IMR-90 (cell line): Measurements from ENCODE around the gene P2RY14. TPM values are rescaled to one million over a fixed set of nuclear protein-coding genes. Genes with fewer than 3 reads are reported as not detected.

Experiments used
- ATAC-seq: fragments of 200-7000 bp; cut with Tn5 transposase; 2 replicates; pipeline ENCODE4 v1.9.1; 2020; ENCODE audit warnings: low read depth, mild to moderate bottlenecking, moderate library complexity
- BruUV-seq: library from RNA; stranded (reverse); fragments of 400-500 nt; replicated peaks from 2 replicates; lab custom pipeline; 2021; lab: Mats Ljungman, UMichigan
- CTCF ChIA-PET: fragments of 300-600 bp; formaldehyde crosslinking; extraction: SDS; loops from one replicate; lab custom pipeline; 2021; ENCODE audit warnings: antibody characterized with exemption; lab: Yijun Ruan, JAX
- POLR2A ChIA-PET: fragments of 300-600 bp; sonication (Branson Sonifier 250); formaldehyde crosslinking; loops from one replicate; lab custom pipeline; 2022; ENCODE audit warnings: antibody characterized with exemption; ENCODE audit not compliant: unreplicated experiment; lab: Charles Lee
- DNase-seq: peaks from one replicate; pipeline ENCODE4 v3.0.0; 2013
- H2AFZ ChIP-seq: replicated peaks from 2 replicates; pipeline ENCODE3; 2013; ENCODE audit warnings: low read length, mild to moderate bottlenecking; ENCODE audit not compliant: poor library complexity
- H2AK5ac ChIP-seq: 2 replicates; pipeline ENCODE4 v1.6.1; 2013; ENCODE audit warnings: low read depth, low read length, inconsistent platforms
- H2AK9ac ChIP-seq: replicated peaks from 2 replicates; pipeline ENCODE3; 2013; ENCODE audit warnings: mild to moderate bottlenecking, low read depth, low read length, moderate library complexity; ENCODE audit not compliant: poor library complexity
- H2BK120ac ChIP-seq: 2 replicates; pipeline ENCODE4 v1.6.1; 2013; ENCODE audit warnings: low read depth, low read length, inconsistent platforms
- H2BK15ac ChIP-seq: 3 replicates; pipeline ENCODE4 v1.6.1; 2013; ENCODE audit warnings: low read depth, low read length, inconsistent platforms
- H2BK20ac ChIP-seq: 2 replicates; pipeline ENCODE4 v1.6.1; 2013; ENCODE audit warnings: low read depth, mild to moderate bottlenecking, inconsistent platforms, low read length, moderate library complexity
- H2BK5ac ChIP-seq: 2 replicates; pipeline ENCODE4 v1.6.1; 2013; ENCODE audit warnings: mild to moderate bottlenecking, low read depth, low read length, inconsistent platforms; ENCODE audit not compliant: poor library complexity, severe bottlenecking
- H3K14ac ChIP-seq: replicated peaks from 2 replicates; pipeline ENCODE4 v1.6.1; 2013; ENCODE audit warnings: low read depth, low read length, inconsistent platforms
- H3K18ac ChIP-seq: 2 replicates; pipeline ENCODE4 v1.6.1; 2013; ENCODE audit warnings: low read depth, low read length, control low read depth
- H3K23ac ChIP-seq: 2 replicates; pipeline ENCODE4 v1.6.1; 2013; ENCODE audit warnings: low read depth, low read length, inconsistent platforms
- H3K27ac ChIP-seq: 2 replicates; pipeline ENCODE4 v1.5.1; 2013; ENCODE audit warnings: mild to moderate bottlenecking, control low read depth, low read length; ENCODE audit not compliant: insufficient read depth
- H3K27me3 ChIP-seq: 2 replicates; pipeline ENCODE4 v1.6.1; 2013; ENCODE audit warnings: low read length; ENCODE audit not compliant: control insufficient read depth, insufficient read depth
- H3K36me3 ChIP-seq: 2 replicates; pipeline ENCODE4 v1.6.1; 2013; ENCODE audit warnings: low read length, mixed read lengths; ENCODE audit not compliant: control insufficient read depth, insufficient read depth
- H3K4ac ChIP-seq: 2 replicates; pipeline ENCODE4 v1.6.1; 2013; ENCODE audit warnings: low read depth, low read length, inconsistent platforms
- H3K4me1 ChIP-seq: 2 replicates; pipeline ENCODE4 v1.6.1; 2013; ENCODE audit warnings: low read length, mixed read lengths; ENCODE audit not compliant: control insufficient read depth, insufficient read depth
- H3K4me2 ChIP-seq: 2 replicates; pipeline ENCODE4 v1.6.1; 2013; ENCODE audit warnings: low read depth, mild to moderate bottlenecking, control low read depth, low read length, moderate library complexity
- H3K4me3 ChIP-seq: 2 replicates; pipeline ENCODE4 v1.5.1; 2013; ENCODE audit warnings: low read depth, mild to moderate bottlenecking, control low read depth, low read length, moderate library complexity; ENCODE audit not compliant: insufficient read depth
- H3K56ac ChIP-seq: 2 replicates; pipeline ENCODE4 v1.6.1; 2013; ENCODE audit warnings: low read length, inconsistent platforms; ENCODE audit not compliant: insufficient read depth; ENCODE audit errors: extremely low read depth
- H3K79me1 ChIP-seq, 2 experiments: 2 replicates each; pipeline ENCODE4 v1.6.1; 2013; ENCODE audit warnings: low read length in 2 of 2, inconsistent platforms in 1 of 2, low read depth in 1 of 2
- H3K9ac ChIP-seq: 2 replicates; pipeline ENCODE4 v1.6.1; 2013; ENCODE audit warnings: low read depth, low read length, control low read depth
- H3K9me1 ChIP-seq: 2 replicates; pipeline ENCODE4 v1.6.1; 2013; ENCODE audit warnings: low read length, inconsistent platforms; ENCODE audit not compliant: insufficient read depth
- H3K9me3 ChIP-seq: 2 replicates; pipeline ENCODE4 v1.6.1; 2013; ENCODE audit warnings: low read length; ENCODE audit not compliant: control insufficient read depth, insufficient read depth
- H4K20me1 ChIP-seq: 2 replicates; pipeline ENCODE4 v1.6.1; 2013; ENCODE audit warnings: low read length, inconsistent platforms; ENCODE audit not compliant: insufficient read depth
- H4K5ac ChIP-seq: 2 replicates; pipeline ENCODE4 v1.6.1; 2013; ENCODE audit warnings: mild to moderate bottlenecking, low read depth, low read length, control low read depth
- H4K8ac ChIP-seq, 2 experiments: 2 replicates each; pipeline ENCODE4 v1.6.1; 2013; ENCODE audit warnings: low read depth in 2 of 2, low read length in 2 of 2, control low read depth in 1 of 2, inconsistent platforms in 1 of 2
- H4K91ac ChIP-seq: 2 replicates; pipeline ENCODE4 v1.6.1; 2013; ENCODE audit warnings: low read depth, low read length, inconsistent platforms; ENCODE audit not compliant: insufficient read depth
- NFE2L2 ChIP-seq: fragments of 150-350 bp; IDR thresholded peaks from 2 replicates; pipeline ENCODE4 v1.6.1; 2016; ENCODE audit warnings: low read depth, mild to moderate bottlenecking, low read length
- WGBS, 2 experiments: methylation state at CpG; one replicate each; pipeline versions ENCODE4 v1.1.5 to v1.1.7; 2013; ENCODE audit warnings: missing lambda C conversion rate in 2 of 2; ENCODE audit not compliant: insufficient read length in 1 of 2; ENCODE audit errors: extremely low coverage in 2 of 2; 5-methylcytosine and 5-hydroxymethylcytosine counted together
- dilution Hi-C: fragments of 300-500 bp; cut with HindIII; formaldehyde crosslinking; loops from one replicate; pipeline ENCODE4 v1.14.3; 2018; ENCODE audit warnings: low sequenced_read_pairs; ENCODE audit not compliant: unreplicated experiment
- in situ Hi-C: fragments of 300-500 bp; cut with MboI; formaldehyde crosslinking; loops from 3 replicates; pipeline ENCODE4 v1.14.3; 2019; ENCODE audit warnings: low sequenced_read_pairs, inconsistent platforms, mixed read lengths
- intact Hi-C: fragments of 100-400 bp; cut with micrococcal nuclease; formaldehyde crosslinking; loops from 2 replicates; pipeline ENCODE4 v1.10.0; 2022
- polyA plus RNA-seq, 3 experiments: library from polyadenylated mRNA; depleted of rRNA; stranded (reverse); fragments of >200 nt; gene quantifications; 2 replicates each; pipeline ENCODE4 v1.2.3, GENCODE V29; 2012; ENCODE audit warnings: low replicate concordance in 1 of 3
- total RNA-seq: library from RNA; depleted of rRNA; stranded (reverse); fragments of >200 nt; gene quantifications from 2 replicates; pipeline ENCODE4 v1.2.3, GENCODE V29; 2012

The P2RY14 gene
- total and polyA plus RNA-seq, 2 of the 4 experiments (the other 2 are of a cell fraction): not detected

GRCh38 chr3:151209654-151210053 lies 68.7 kb downstream of the P2RY14 start:
- H3K18ac ChIP-seq: no peak overlapping the region
- H2AK5ac ChIP-seq: no peak overlapping the region
- H3K27ac ChIP-seq: no peak overlapping the region
- ChIA-PET POLR2A (no interaction called here), CTCF (interaction anchor here (1.5 kb wide), 1 partner anchor 9 kb away, joined by 3 read pairs; no protein-coding TSS in a partner anchor)
- no peak overlapping the region for H2BK20ac ChIP-seq
- WGBS, 2 experiments: no CpG with 5 or more reads among the region's 3 CpGs
- ATAC-seq: no peak
- no peak overlapping the region for H2BK120ac ChIP-seq
- H2BK5ac ChIP-seq: no peak overlapping the region
- no TSS peak for BruUV-seq
- H4K5ac ChIP-seq: no peak overlapping the region
- no peaks in the 10 kb centered on the region for H3K27me3 ChIP-seq
- no peaks in the 10 kb centered on the region for H3K9me3 ChIP-seq
- in situ Hi-C loops: no loop called here
- no peak overlapping the region for H3K4me2 ChIP-seq
- no peak overlapping the region for H3K4me3 ChIP-seq
- no peaks in the 10 kb centered on the region for H4K20me1 ChIP-seq
- H2AFZ ChIP-seq: no peak overlapping the region
- no peaks in the 10 kb centered on the region for H3K36me3 ChIP-seq
- H3K9ac ChIP-seq: no peak overlapping the region
- DNase-seq: no peak
- no peak overlapping the region for H2BK15ac ChIP-seq
- no peak overlapping the region for H4K8ac ChIP-seq
- TF ChIP-seq NFE2L2: no peak
- intact Hi-C loops: no loop called here
- H3K9me1 ChIP-seq: no peaks in the 10 kb centered on the region
- H3K23ac ChIP-seq: no peak overlapping the region
- no peak overlapping the region for H3K56ac ChIP-seq
- H4K91ac ChIP-seq: no peak overlapping the region
- no peak overlapping the region for H2AK9ac ChIP-seq
- no peaks in the 10 kb centered on the region for H3K79me1 ChIP-seq
- dilution Hi-C loops: no loop called here
- H3K14ac ChIP-seq: no peak overlapping the region
- no peaks in the 10 kb centered on the region for H3K4me1 ChIP-seq
- H3K4ac ChIP-seq: no peak overlapping the region
